NCI-H345 (cell line): Measurements from ENCODE around the gene PTPN7.
"Not testable (repeated sequence)": the region's sequence is repeated elsewhere in the genome, so short reads cannot be mapped to it uniquely, and the experiment has no call there.

Experiments
- DNase-seq: peaks from one replicate; lab custom pipeline; 2025; lab: John Stamatoyannopoulos, UW

The PTPN7 gene

DNA sequence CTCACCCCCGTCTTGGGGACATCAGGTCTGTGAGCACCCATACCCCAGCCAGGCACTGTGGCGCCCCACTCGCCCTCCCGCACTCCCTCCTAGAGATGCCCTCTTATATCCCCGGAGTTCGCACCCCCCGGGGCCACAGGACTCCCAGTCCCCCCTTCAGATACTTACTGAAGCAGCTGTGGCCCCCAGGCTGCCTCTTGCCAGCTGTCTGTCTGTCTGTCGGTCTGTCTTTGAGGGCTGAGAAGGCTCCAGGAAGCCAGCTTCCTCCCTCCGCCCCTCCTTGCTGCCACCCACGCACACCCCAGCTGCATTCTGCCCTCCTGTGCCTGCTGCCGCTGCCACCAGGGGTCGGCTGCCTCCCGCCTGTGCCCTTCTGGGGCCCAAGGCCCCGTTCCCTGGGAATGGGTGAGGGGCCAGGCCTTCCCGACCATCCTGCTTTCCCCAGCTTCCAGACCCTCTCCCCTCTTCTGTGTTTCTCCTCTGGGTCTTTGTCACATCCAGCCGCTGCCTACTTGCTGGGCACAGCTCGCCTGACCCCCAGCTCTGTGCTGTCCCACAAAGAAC is at the start of gene PTPN7:
Gene PTPN7, minus strand, starts transcription at position 226 of the 564 bp plus-strand sequence. CDS start 1,200 bp downstream, outside the sequence.
- DNase-seq = no peak

GRCh38 chr1:202208351-202208857 is 48.0 kb upstream of the PTPN7 start:
- no peak for DNase-seq

DNA sequence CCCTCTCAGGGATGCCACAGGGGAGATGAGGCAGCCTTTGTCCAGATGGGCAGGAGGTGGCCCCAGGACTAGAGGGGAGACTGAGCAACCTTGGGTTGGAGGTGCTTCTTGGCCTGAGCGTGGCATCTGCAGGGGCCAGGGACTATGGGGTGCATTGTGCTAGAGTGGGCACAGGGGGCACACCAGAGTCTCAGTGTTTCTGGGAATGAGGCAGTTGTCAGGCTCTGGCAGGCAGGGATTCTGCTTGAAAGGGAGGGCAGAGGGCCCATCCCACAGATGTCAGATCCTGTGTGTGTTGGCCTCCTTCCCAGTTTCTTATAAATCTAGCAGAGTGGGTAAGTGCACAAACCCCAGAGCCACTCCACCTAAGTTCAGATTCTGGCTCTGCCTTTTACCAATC is 46.9 kb upstream of the PTPN7 start:
- DNase-seq = no peak

GRCh38 chr1:202205523-202206190 is 45.3 kb upstream of the PTPN7 start:
- no peak for DNase-seq

DNA sequence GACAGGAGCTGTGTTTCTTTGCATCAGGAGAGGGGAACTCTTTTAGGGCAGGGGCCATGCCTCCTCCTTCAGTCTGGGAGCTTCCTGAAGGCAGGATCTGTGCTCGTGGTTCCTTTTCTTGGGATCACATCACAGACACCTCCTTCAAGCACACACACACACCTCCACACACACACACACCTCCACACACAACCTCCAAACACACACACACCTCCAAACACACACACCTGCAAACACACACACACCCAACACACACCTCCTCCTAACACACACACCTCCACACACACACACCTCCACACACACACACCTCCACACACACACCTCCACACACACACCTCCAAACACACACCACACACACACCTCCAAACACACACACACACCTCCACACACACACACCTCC is 43.7 kb upstream of the PTPN7 start:
- DNase-seq = no peak

- no peak for DNase-seq
Measured at GRCh38 chr1:202203238-202204039, 43.0 kb upstream of the PTPN7 start.

DNA sequence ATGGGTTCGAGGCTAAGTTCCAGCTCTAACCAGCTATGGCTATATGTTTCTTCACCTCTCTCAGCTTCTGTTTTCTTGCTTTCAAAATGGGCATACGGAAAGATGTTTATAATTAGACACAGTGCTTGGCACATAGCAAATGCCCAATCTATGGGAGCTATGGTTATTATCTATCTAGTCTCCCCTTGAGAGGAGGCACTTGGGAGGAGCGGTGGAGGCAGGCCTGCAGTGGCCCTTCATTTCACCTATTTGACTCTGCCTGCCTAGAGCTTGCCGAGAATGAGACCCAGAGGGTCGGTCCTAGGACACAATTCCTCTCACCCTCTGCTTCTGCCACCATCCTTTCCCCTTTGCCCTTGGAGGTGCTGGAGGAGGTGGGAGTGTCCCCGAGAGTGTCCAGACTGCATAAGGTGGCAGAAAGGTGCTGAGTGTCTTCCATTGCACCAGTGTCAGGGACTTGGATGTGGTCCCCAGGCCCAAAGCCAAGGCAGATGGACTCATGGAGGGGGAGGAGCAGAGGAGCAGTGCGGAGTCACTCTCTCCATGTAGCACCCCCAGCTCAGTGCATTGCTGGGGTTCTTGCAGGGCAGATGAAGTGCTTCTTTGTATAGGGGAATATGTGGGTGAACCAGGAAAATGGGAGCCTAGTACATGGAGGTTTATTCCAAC is 42.2 kb upstream of the PTPN7 start:
- DNase-seq = no peak

DNA sequence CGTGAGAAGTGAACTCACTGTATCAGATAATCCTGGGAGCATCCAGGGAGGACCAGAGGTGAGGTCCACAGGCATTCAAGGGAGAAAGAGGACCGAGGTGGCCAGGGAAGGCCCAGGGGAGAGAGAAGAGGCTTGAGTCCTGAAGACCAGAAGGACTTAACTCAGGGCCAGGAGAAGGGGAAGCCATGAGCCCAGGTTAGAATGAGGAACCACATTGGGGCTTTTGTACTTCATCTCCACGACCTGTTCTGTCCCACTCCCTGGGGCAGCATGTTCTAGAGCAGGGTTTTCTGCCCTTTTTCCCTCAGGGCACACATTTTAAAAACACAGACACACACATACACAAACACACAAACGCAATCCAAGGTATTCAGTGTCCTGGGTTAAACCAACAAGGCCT is 41.6 kb upstream of the PTPN7 start:
- no peak for DNase-seq

- DNase-seq = no peak
Measured at GRCh38 chr1:202201266-202201665, 40.9 kb upstream of the PTPN7 start.

DNA sequence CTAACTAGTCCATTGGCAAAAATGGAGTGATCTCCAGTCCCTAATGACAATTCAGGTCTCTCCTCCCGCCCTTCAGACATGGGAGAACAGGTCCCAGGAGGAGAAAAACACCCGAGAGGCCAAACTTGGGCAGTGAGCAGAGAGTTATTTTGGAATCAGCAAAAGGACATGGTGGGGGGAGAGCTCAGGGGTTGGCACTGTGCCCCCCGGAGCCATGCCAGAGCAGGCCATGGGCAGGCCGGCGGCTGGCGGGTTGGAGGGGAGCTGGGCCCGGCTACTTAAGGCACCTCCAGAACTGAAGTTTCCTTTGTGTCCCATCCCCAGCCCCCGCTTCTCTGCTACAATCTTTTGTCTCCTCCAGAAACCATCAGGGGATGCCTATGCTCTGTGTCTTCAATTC is 40.3 kb upstream of the PTPN7 start:
- no peak for DNase-seq

GRCh38 chr1:202200112-202200548 is 39.7 kb upstream of the PTPN7 start:
- no peak for DNase-seq

GRCh38 chr1:202199040-202199889 is 38.9 kb upstream of the PTPN7 start:
- DNase-seq = no peak

GRCh38 chr1:202198366-202198724 is 37.9 kb upstream of the PTPN7 start:
- DNase-seq = no peak

DNA sequence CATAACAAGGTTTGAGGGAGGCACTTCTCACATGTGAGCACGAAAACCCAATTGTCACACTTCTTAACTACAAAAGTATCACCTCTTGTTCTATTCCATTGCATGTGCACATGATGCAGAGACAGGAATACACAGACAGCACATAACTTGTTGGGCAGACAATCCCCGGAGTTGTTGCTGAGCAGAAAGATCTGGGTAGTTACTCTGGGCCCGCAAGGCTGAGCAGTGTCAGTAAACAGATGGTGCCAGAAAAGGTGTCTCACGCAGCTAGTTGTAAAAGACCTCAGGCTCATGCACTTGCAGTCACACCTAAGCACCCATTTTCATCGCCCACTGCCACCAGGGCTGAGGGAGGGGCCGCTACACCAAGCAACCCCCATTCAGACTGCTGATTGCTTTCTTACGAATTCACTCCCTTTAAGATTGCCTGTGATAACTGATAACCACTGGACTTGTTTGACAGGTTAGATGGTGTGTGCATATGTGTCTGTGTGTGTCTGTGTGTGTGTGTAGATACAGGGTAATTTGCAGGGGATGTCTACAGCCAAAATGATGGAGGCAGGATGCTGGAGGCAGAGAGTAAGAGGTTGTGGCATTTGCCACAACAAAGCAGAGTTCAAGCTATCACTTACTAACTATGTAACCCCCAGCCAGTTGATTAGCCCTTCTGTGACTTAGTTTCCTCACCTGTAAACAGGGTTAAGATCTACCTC is 37.4 kb upstream of the PTPN7 start:
- DNase-seq = no peak

GRCh38 chr1:202194328-202194648 is 33.9 kb upstream of the PTPN7 start:
- DNase-seq = no peak

GRCh38 chr1:202193614-202194327 is 33.4 kb upstream of the PTPN7 start, which contains the start of gene LGR6:
TSS of gene LGR6 (plus strand) at chr1:202193799. CDS start at chr1:202193990, 191 bp downstream.
- no peak for DNase-seq

- peak; percentile 51 for DNase-seq
Measured at GRCh38 chr1:202192770-202193613, 32.6 kb upstream of the PTPN7 start.

GRCh38 chr1:202191391-202191790 is 31.0 kb upstream of the PTPN7 start:
- not testable (repeated sequence) for DNase-seq
